ENCODE results near the gene DPYSL3.

- TF ChIP-seq CTCF (IDR thresholded peaks at IDR 0.05) (no peak), POLR2A (IDR thresholded peaks at IDR 0.05) (no peak)
These were observed 161.8 kb downstream of the DPYSL3 start for GRCh38 chr5:147348046-147348445.
